ENCODE results near the gene MRPS16. TPM values are rescaled to one million over a fixed set of nuclear protein-coding genes. Genes with fewer than 3 reads are reported as not detected.

MRPS16 gene
- total RNA-seq: 57.0 and 58.7 TPM in 2 replicates
- 94.8 and 105 TPM in 2 replicates for polyA plus RNA-seq

DNA sequence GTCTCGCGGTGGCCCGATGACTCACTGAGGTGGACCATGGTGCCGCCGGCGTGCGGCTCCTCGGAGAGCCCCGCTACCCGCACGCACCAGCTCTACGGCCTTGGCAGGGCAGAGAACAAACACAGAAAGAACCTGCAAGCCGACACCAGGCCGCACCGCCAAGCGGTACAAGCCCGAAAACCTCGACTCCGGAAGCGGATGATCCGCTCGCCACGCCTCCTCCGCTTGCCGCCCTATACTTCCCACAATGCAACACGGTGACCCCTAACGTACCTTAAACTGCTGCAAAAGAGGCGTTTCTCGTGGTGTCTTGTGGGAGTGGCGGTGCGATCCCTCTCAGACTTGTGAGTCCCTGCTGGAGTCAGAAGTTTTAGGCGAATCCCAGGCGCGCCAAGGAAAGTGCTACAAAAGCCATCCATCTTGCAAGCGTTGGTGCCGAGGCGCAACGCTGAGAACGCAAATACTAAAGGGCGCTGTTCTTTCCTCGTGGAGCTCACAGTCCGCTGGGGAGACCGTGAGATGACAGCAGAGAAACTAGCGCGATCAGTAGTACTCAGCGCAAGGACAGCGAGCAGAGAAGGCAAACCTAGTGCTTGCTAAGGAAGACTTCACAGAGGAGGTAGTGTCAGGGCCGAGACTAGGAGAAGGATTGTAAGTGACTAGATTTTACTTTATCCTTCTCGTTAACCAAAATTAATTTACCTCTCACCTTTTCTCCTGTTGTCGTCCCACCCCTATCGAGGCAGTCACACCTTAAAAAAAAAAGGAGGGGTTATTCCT, at the start of gene MRPS16:
Gene MRPS16 (minus strand): TSS at position 200 of the 780 bp plus-strand sequence. CDS start 162 bp downstream, at position 38.
- no peaks in the 10 kb centered on the region for H4K20me1 ChIP-seq (ENCODE audit: insufficient read depth, poor library complexity, severe bottlenecking)
- H3K9me3 ChIP-seq (ENCODE audit: low read depth): no peaks in the 10 kb centered on the region
- H3K4me1 ChIP-seq (ENCODE audit: insufficient read depth): peaks cover 16% of the 10 kb centered on the region
- H3K79me2 ChIP-seq: peaks cover 54% of the 10 kb centered on the region
- peak within 1 kb of the TSS; percentile 96 for H3K27ac ChIP-seq
- DNase-seq (ENCODE audit: low spot score): peak; percentile 96
- WGBS (ENCODE audit: low lambda C conversion rate, missing lambda C conversion rate): under 1% methylated on average over 51 of the region's 51 CpGs
- H3K27me3 ChIP-seq: no peaks in the 10 kb centered on the region
- H3K4me2 ChIP-seq: peak within 1 kb of the TSS; percentile 97
- H3K9me2 ChIP-seq (replicated peaks; ENCODE audit: insufficient read depth): no peaks in the 10 kb centered on the region
- H3K4me3 ChIP-seq: peak within 1 kb of the TSS; percentile 80
- TF ChIP-seq, protein P1, sequence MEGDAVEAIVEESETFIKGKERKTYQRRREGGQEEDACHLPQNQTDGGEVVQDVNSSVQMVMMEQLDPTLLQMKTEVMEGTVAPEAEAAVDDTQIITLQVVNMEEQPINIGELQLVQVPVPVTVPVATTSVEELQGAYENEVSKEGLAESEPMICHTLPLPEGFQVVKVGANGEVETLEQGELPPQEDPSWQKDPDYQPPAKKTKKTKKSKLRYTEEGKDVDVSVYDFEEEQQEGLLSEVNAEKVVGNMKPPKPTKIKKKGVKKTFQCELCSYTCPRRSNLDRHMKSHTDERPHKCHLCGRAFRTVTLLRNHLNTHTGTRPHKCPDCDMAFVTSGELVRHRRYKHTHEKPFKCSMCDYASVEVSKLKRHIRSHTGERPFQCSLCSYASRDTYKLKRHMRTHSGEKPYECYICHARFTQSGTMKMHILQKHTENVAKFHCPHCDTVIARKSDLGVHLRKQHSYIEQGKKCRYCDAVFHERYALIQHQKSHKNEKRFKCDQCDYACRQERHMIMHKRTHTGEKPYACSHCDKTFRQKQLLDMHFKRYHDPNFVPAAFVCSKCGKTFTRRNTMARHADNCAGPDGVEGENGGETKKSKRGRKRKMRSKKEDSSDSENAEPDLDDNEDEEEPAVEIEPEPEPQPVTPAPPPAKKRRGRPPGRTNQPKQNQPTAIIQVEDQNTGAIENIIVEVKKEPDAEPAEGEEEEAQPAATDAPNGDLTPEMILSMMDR (IDR thresholded peaks at IDR 0.05; ENCODE audit: poor library complexity): no peak
- no peak for TF ChIP-seq EZH2phosphoT487 (IDR thresholded peaks at IDR 0.05; ENCODE audit: low read depth, severe bottlenecking, unreplicated experiment)
- no peak for TF ChIP-seq EZH2 (IDR thresholded peaks at IDR 0.05; ENCODE audit: borderline replicate concordance)
- peak within 1 kb of the TSS; percentile 90 for H2AFZ ChIP-seq
- no peaks in the 10 kb centered on the region for H3K36me3 ChIP-seq (replicated peaks; ENCODE audit: insufficient read depth, low read depth)

DNA sequence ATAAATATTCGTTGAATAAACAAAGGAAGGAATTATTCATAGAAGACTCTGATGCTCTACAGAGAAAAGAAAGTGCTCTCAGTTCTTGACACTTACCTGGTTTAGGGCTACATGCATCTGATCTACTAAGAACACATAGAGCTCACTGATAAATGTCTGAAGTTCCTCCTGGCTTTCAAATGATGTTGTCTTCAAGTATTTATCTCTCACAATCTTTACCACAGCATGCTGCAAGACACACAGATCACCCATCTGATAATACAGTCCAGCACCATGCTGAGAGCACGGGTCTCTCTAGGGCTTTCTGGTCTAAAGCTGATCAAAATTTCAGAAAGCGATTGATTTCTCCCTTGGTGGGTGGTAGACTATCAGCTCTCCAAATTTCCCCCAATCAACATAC, 44.5 kb upstream of the MRPS16 start:
- Histone ChIP-seq H4K20me1 (ENCODE audit: insufficient read depth, poor library complexity, severe bottlenecking) (no peaks in the 10 kb centered on the region), H3K4me3 (no peak overlapping the region), H3K27ac (no peak overlapping the region), H3K27me3 (no peaks in the 10 kb centered on the region), H3K9me3 (ENCODE audit: low read depth) (no peaks in the 10 kb centered on the region), H3K4me1 (ENCODE audit: insufficient read depth) (no peaks in the 10 kb centered on the region), H3K9me2 (replicated peaks; ENCODE audit: insufficient read depth) (no peaks in the 10 kb centered on the region), H2AFZ (no peak overlapping the region), H3K79me2 (no peaks in the 10 kb centered on the region), H3K36me3 (replicated peaks; ENCODE audit: insufficient read depth, low read depth) (no peaks in the 10 kb centered on the region), H3K4me2 (no peak overlapping the region)
- 74% methylated on average over 3 of the region's 3 CpGs for WGBS (ENCODE audit: low lambda C conversion rate, missing lambda C conversion rate)
- DNase-seq (ENCODE audit: low spot score): no peak
- no peak for TF ChIP-seq EZH2phosphoT487 (IDR thresholded peaks at IDR 0.05; ENCODE audit: low read depth, severe bottlenecking, unreplicated experiment)
- TF ChIP-seq EZH2 (IDR thresholded peaks at IDR 0.05; ENCODE audit: borderline replicate concordance): no peak
- TF ChIP-seq, protein P1 (IDR thresholded peaks at IDR 0.05; ENCODE audit: poor library complexity): no peak

DNA sequence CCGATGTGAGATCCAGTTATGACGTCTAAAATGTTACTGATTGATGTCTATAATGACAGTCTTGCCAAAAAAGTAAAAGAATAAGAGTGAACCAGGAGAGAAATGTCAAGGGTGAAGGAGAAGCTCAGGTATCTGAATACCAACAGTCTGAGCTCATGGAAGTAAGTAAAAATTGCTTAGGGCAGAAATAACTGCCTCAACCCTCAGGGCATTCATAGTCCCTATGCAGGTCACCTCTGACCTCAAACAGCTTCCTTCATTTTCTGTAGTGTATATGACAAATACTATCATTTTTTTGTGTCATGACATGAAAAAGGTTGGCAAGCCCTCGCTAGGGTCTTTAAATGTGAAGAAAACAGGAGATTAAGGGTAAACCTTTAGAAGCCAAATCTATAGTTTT, 41.0 kb upstream of the MRPS16 start:
- Histone ChIP-seq H3K27me3 (no peaks in the 10 kb centered on the region), H3K4me1 (ENCODE audit: insufficient read depth) (no peaks in the 10 kb centered on the region), H3K9me2 (replicated peaks; ENCODE audit: insufficient read depth) (no peaks in the 10 kb centered on the region), H3K9me3 (ENCODE audit: low read depth) (no peaks in the 10 kb centered on the region), H3K36me3 (replicated peaks; ENCODE audit: insufficient read depth, low read depth) (no peaks in the 10 kb centered on the region), H3K4me2 (no peak overlapping the region), H3K79me2 (no peaks in the 10 kb centered on the region), H3K4me3 (no peak overlapping the region), H4K20me1 (ENCODE audit: insufficient read depth, poor library complexity, severe bottlenecking) (no peaks in the 10 kb centered on the region), H3K27ac (no peak overlapping the region), H2AFZ (no peak overlapping the region)
- WGBS (ENCODE audit: low lambda C conversion rate, missing lambda C conversion rate): 65% methylated on average over 3 of the region's 3 CpGs
- TF ChIP-seq EZH2 (IDR thresholded peaks at IDR 0.05; ENCODE audit: borderline replicate concordance) (no peak), EZH2phosphoT487 (IDR thresholded peaks at IDR 0.05; ENCODE audit: low read depth, severe bottlenecking, unreplicated experiment) (no peak)
- TF ChIP-seq, protein P1 (IDR thresholded peaks at IDR 0.05; ENCODE audit: poor library complexity): no peak
- no peak for DNase-seq (ENCODE audit: low spot score)

Measured in hepatocyte (in vitro differentiated cells).